Neural progenitor cell (in vitro differentiated cells): ENCODE measurements around the gene LUZP2. TPM values are rescaled to one million over a fixed set of nuclear protein-coding genes. Genes with fewer than 3 reads are reported as not detected.
"Not testable (repeated sequence)": the region's sequence is repeated elsewhere in the genome, so short reads cannot be mapped to it uniquely, and the experiment has no call there.

Experiments
- DNase-seq: peaks from one replicate; pipeline ENCODE4 v3.0.0-alpha.2; 2016; ENCODE audit warnings: low spot score
- H2AFZ ChIP-seq: fragments of 200-600 bp; sonication (generic); replicated peaks from 2 replicates; pipeline ENCODE4 v1.6.1; 2016; ENCODE audit warnings: antibody characterized with exemption
- H3F3A ChIP-seq: fragments of 200-600 bp; sonication (generic); 2 replicates; pipeline ENCODE4 v1.6.1; 2016; ENCODE audit warnings: antibody characterized with exemption, low read depth
- H3K27ac ChIP-seq: fragments of 200-600 bp; sonication (generic); 2 replicates; pipeline ENCODE4 v1.5.1; 2016; ENCODE audit warnings: mild to moderate bottlenecking
- H3K27me3 ChIP-seq: fragments of 200-600 bp; sonication (generic); 2 replicates; pipeline ENCODE4 v1.6.1; 2016; ENCODE audit warnings: mild to moderate bottlenecking, moderate library complexity
- H3K36me3 ChIP-seq: fragments of 200-600 bp; sonication (generic); 2 replicates; pipeline ENCODE4 v1.5.1; 2016
- H3K4me1 ChIP-seq: fragments of 200-600 bp; sonication (generic); 2 replicates; pipeline ENCODE4 v1.6.1; 2016; ENCODE audit warnings: mixed run types
- H3K4me2 ChIP-seq: fragments of 200-600 bp; sonication (generic); 2 replicates; pipeline ENCODE4 v1.6.1; 2016
- H3K4me3 ChIP-seq: fragments of 200-600 bp; sonication (generic); 2 replicates; pipeline ENCODE4 v1.5.1; 2016
- H3K79me2 ChIP-seq: fragments of 200-600 bp; sonication (generic); 2 replicates; pipeline ENCODE4 v1.6.1; 2016; ENCODE audit warnings: low read depth
- H3K9ac ChIP-seq: fragments of 200-600 bp; sonication (generic); 2 replicates; pipeline ENCODE4 v1.6.1; 2016
- H3K9me3 ChIP-seq: fragments of 200-600 bp; sonication (generic); 2 replicates; pipeline ENCODE4 v1.5.1; 2016; ENCODE audit warnings: low read depth
- H4K20me1 ChIP-seq: fragments of 200-600 bp; sonication (generic); 2 replicates; pipeline ENCODE4 v1.6.1; 2016; ENCODE audit warnings: low read depth
- H3K27ac Mint-ChIP-seq: 3 replicates; pipeline ENCODE4 v1.8.0; 2021; ENCODE audit warnings: mixed read lengths
- H3K27me3 Mint-ChIP-seq: 2 replicates; pipeline ENCODE4 v1.8.0; 2022; ENCODE audit warnings: low read depth, mild to moderate bottlenecking, inconsistent platforms, moderate library complexity, mixed read lengths; ENCODE audit not compliant: insufficient read depth
- H3K36me3 Mint-ChIP-seq: 3 replicates; pipeline ENCODE4 v1.8.0; 2021; ENCODE audit warnings: mixed read lengths
- H3K4me1 Mint-ChIP-seq: 3 replicates; pipeline ENCODE4 v1.8.0; 2021; ENCODE audit warnings: mixed read lengths
- H3K4me3 Mint-ChIP-seq: 3 replicates; pipeline ENCODE4 v1.8.0; 2021; ENCODE audit warnings: mild to moderate bottlenecking, moderate library complexity, mixed read lengths
- H3K9me3 Mint-ChIP-seq: 3 replicates; pipeline ENCODE4 v1.8.0; 2020; ENCODE audit warnings: mixed read lengths
- EZH2 ChIP-seq: fragments of 200-600 bp; sonication (generic); IDR thresholded peaks from 2 replicates; pipeline ENCODE4 v1.6.1; 2017; ENCODE audit warnings: antibody characterized with exemption, mild to moderate bottlenecking, moderate library complexity
- EZH2phosphoT487 ChIP-seq: fragments of 200-600 bp; sonication (generic); IDR thresholded peaks from 2 replicates; pipeline ENCODE4 v1.6.1; 2017; ENCODE audit warnings: antibody characterized with exemption
- total RNA-seq: library from RNA; depleted of rRNA; stranded (reverse); fragments of >200 nt; gene quantifications from 2 replicates; pipeline ENCODE4 v1.2.3, GENCODE V29; 2015; ENCODE audit warnings: low replicate concordance
- TF ChIP-seq, protein P1 (sequence below): fragments of 200-600 bp; sonication (generic); IDR thresholded peaks from 2 replicates; pipeline ENCODE4 v1.5.1; 2017; ENCODE audit warnings: antibody characterized with exemption, mild to moderate bottlenecking

Gene LUZP2
- total RNA-seq, 1 donor from 2014 or later: 2.5 TPM

- no peak overlapping the region for H3K4me3 ChIP-seq
- TF ChIP-seq EZH2 (no peak), EZH2phosphoT487 (no peak)
- TF ChIP-seq, protein P1, sequence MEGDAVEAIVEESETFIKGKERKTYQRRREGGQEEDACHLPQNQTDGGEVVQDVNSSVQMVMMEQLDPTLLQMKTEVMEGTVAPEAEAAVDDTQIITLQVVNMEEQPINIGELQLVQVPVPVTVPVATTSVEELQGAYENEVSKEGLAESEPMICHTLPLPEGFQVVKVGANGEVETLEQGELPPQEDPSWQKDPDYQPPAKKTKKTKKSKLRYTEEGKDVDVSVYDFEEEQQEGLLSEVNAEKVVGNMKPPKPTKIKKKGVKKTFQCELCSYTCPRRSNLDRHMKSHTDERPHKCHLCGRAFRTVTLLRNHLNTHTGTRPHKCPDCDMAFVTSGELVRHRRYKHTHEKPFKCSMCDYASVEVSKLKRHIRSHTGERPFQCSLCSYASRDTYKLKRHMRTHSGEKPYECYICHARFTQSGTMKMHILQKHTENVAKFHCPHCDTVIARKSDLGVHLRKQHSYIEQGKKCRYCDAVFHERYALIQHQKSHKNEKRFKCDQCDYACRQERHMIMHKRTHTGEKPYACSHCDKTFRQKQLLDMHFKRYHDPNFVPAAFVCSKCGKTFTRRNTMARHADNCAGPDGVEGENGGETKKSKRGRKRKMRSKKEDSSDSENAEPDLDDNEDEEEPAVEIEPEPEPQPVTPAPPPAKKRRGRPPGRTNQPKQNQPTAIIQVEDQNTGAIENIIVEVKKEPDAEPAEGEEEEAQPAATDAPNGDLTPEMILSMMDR: no peak
These were observed 467.0 kb downstream of the LUZP2 start for GRCh38 chr11:24963852-24964251.

GRCh38 chr11:24965748-24966147 lies 468.9 kb downstream of the LUZP2 start:
- H3K36me3 Mint-ChIP-seq: no peaks in the 10 kb centered on the region

More at GRCh38 chr11:24963852-24964251, 467.0 kb downstream of the LUZP2 start:
- Histone ChIP-seq H3K79me2 (no peaks in the 10 kb centered on the region), H3K4me1 (no peaks in the 10 kb centered on the region), H4K20me1 (no peaks in the 10 kb centered on the region), H3K4me2 (no peak overlapping the region), H3F3A (no peaks in the 10 kb centered on the region), H3K27ac (no peak overlapping the region), H2AFZ (no peak overlapping the region), H3K27me3 (no peaks in the 10 kb centered on the region), H3K36me3 (no peaks in the 10 kb centered on the region), H3K9ac (no peak overlapping the region), H3K9me3 (no peaks in the 10 kb centered on the region)
- peaks cover 4% of the 10 kb centered on the region for H3K9me3 Mint-ChIP-seq
- no peaks in the 10 kb centered on the region for H3K36me3 Mint-ChIP-seq
- no peak overlapping the region for H3K27ac Mint-ChIP-seq
- no peak for DNase-seq
- no peak overlapping the region for H3K4me3 Mint-ChIP-seq
- H3K4me1 Mint-ChIP-seq: no peaks in the 10 kb centered on the region
- no peaks in the 10 kb centered on the region for H3K27me3 Mint-ChIP-seq

GRCh38 chr11:24993903-24994302 lies 497.1 kb downstream of the LUZP2 start:
- not testable (repeated sequence) for H3K4me2 ChIP-seq, H4K20me1 ChIP-seq, H3K27ac ChIP-seq, H3K9ac ChIP-seq, H3F3A ChIP-seq, H3K9me3 ChIP-seq, H3K27me3 ChIP-seq, H3K27me3 Mint-ChIP-seq, H3K79me2 ChIP-seq, H3K4me1 ChIP-seq, H3K36me3 Mint-ChIP-seq, H3K4me1 Mint-ChIP-seq, H3K27ac Mint-ChIP-seq, H3K4me3 ChIP-seq, DNase-seq, H3K4me3 Mint-ChIP-seq, H2AFZ ChIP-seq, H3K36me3 ChIP-seq, H3K9me3 Mint-ChIP-seq

More at GRCh38 chr11:24965748-24966147, 468.9 kb downstream of the LUZP2 start:
- Mint-ChIP-seq H3K27ac (no peak overlapping the region), H3K27me3 (no peaks in the 10 kb centered on the region), H3K9me3 (peaks cover 4% of the 10 kb centered on the region), H3K4me3 (no peak overlapping the region), H3K4me1 (no peaks in the 10 kb centered on the region)
- TF ChIP-seq, protein P1: no peak
- TF ChIP-seq EZH2phosphoT487: no peak
- no peak for TF ChIP-seq EZH2
- Histone ChIP-seq H4K20me1 (no peaks in the 10 kb centered on the region), H3F3A (no peaks in the 10 kb centered on the region), H3K36me3 (no peaks in the 10 kb centered on the region), H3K27me3 (no peaks in the 10 kb centered on the region), H3K4me2 (no peak overlapping the region), H2AFZ (no peak overlapping the region), H3K4me1 (no peaks in the 10 kb centered on the region), H3K9ac (no peak overlapping the region), H3K4me3 (no peak overlapping the region), H3K79me2 (no peaks in the 10 kb centered on the region), H3K9me3 (no peaks in the 10 kb centered on the region), H3K27ac (no peak overlapping the region)
- DNase-seq: no peak

DNA sequence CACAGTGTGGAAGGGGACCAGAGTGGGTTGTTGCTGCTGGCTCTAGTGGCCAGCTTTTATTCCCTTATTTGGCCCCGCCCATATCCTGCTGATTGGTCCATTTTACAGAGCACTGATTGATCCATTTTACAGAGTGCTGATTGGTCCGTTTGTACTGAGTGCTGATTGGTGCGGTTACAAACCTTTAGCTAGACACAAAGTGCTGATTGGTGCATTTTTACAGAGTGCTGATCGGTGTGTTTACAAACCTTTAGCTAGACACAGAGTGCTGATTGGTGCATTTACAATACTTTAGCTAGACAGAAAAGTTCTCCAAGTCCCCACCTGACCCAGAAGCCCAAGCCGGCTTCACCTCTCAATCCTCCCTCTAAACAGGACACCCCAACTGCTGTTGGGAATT lies 503.1 kb downstream of the LUZP2 start:
- not testable (repeated sequence) for H3K9me3 ChIP-seq, H3K27me3 Mint-ChIP-seq, H3K27ac Mint-ChIP-seq, H3K9me3 Mint-ChIP-seq, H3F3A ChIP-seq, H3K4me2 ChIP-seq, DNase-seq, H3K4me3 ChIP-seq, H3K4me1 ChIP-seq, H3K36me3 ChIP-seq, H3K27me3 ChIP-seq, H3K4me3 Mint-ChIP-seq, H3K27ac ChIP-seq, H3K36me3 Mint-ChIP-seq, H3K4me1 Mint-ChIP-seq, H3K79me2 ChIP-seq, H3K9ac ChIP-seq, H2AFZ ChIP-seq, H4K20me1 ChIP-seq
